A549 treated with AZD9567 at 1 μM for 4 hours (cell line): ENCODE results near the gene RNF19B. TPM values are rescaled to one million over a fixed set of nuclear protein-coding genes. Genes with fewer than 3 reads are reported as not detected.

Experiments
- total RNA-seq: library from RNA; stranded (reverse); fragments of 200-300 nt; extraction: Qiagen RNA extraction; gene quantifications from 5 replicates; pipeline ENCODE4 v1.2.3, GENCODE V29; 2022; ENCODE audit not compliant: insufficient read depth

RNF19B gene
- total RNA-seq, result 19.2 to 21.2 TPM (median 20.4 TPM) in 5 replicates

GRCh38 chr1:32964461-32965250, at the start of gene RNF19B:
Gene RNF19B (minus strand): TSS chr1:32964809. CDS start chr1:32964685, 124 bp downstream.

GRCh38 chr1:32900956-32901822, 63.4 kb downstream of the RNF19B start, which contains the start of gene TMEM54:
Gene TMEM54 (minus strand): TSS chr1:32901389. CDS start chr1:32901238, 151 bp downstream.

Other genes starting within 250 kb of the RNF19B start
- gene YARS1, start 147.5 kb downstream of the RNF19B start, total RNA-seq, result 60.4 to 71.6 TPM (median 67.8 TPM) in 5 replicates
- gene S100PBP, start 147.2 kb downstream of the RNF19B start, total RNA-seq, result 13.6 to 16.3 TPM (median 14.9 TPM) in 5 replicates
- 0.23 to 0.45 TPM (median 0.28 TPM) in 4 of 5 replicates, not detected in the other for gene FNDC5, start 93.9 kb downstream of the RNF19B start, total RNA-seq
- gene HPCA, start 78.3 kb downstream of the RNF19B start, total RNA-seq, result 0.23 to 0.72 TPM (median 0.44 TPM) in 4 of 5 replicates, not detected in the other
- 39.4 to 44.1 TPM (median 42.1 TPM) in 5 replicates for gene TMEM54, start 63.4 kb downstream of the RNF19B start, total RNA-seq
- gene AK2, start 72.1 kb upstream of the RNF19B start, total RNA-seq, result 141 to 157 TPM (median 151 TPM) in 5 replicates
- 1.1 to 1.4 TPM (median 1.2 TPM) in 4 of 5 replicates, not detected in the other for gene AZIN2, start 116.3 kb upstream of the RNF19B start, total RNA-seq
- gene TRIM62, start 217.2 kb upstream of the RNF19B start, total RNA-seq, result 1.5 to 2.8 TPM (median 2.6 TPM) in 5 replicates